NCI-H1436 treated with DMSO at 0.1 percent for 48 hours (cell line): ENCODE data around the gene COL4A2.

Source experiments
- DNase-seq: peaks from one replicate; lab custom pipeline; 2025; lab: John Stamatoyannopoulos, UW

The COL4A2 gene

DNA sequence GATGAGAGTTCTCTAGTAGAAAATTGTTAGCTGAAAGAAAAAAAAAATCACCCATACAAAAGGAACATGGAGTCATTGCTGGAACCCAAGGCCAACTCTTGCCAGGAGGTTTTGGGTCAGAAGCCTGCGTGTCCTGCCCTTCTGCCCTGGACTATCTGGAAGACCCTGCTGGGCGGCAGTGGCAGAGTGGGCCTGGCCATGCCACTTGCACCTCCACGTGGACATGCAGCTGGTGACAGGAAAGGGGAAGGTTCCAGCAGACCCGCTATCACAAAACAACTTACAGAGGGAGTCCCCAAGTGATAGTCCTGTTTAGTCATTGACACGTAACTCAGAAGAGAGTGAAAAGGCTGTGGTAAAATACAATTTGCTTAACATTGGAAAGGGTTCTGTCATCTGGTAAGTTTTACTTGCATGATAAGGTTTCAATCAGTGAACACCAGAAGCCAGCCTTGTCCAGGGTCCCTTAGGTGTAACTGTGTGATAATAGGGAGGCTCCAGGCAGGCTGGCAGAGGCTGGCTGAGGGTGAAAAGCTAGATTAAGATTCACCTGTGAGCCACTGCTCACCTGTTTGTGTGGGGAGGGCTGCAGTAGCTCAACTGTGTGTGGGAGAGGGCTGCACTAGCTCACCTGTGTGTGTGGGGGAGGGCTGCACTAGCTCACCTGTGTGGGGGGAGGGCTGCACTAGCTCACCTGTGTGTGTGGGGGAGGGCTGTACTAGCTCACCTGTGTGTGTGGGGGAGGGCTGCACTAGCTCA lies 47.8 kb downstream of the COL4A2 start:
- DNase-seq = no peak

DNA sequence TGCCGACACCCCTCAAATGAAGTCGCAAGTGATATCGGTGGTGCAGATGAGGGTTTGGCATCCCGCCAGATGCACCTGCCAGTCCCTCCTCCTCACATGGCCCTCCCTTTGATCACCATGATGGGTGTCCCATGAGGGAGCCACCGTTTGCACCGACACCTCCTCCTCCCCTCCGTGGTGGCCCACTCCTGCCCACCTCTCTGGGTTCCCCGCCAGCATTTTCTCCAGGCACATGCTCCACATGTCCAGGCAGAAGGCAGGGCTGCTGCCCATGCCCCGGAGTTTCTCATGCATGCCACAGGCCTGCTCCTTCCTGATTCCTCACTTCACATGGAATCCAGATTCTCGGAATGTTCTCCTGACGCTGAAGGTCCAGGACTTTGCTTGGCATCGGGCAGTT lies 49.3 kb downstream of the COL4A2 start:
- no peak for DNase-seq

DNA sequence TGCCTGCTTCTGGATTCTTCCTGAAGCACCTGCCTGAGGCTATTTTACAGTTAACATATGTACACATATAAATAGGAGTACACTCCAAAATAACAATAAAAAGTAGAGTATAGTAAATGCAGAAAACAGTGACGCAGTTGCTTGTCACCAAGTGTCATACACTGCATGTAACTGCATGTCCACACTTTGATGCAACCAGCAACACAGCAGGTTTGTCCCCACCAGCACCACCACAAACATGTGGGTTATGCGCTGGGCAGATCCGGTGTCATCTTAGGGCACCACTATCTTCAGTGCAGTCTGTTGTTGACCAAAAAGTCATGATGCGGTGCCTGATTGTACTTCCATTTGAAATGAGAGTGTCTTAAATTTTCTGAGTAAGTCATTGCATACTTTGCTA lies 51.3 kb downstream of the COL4A2 start:
- no peak for DNase-seq

DNA sequence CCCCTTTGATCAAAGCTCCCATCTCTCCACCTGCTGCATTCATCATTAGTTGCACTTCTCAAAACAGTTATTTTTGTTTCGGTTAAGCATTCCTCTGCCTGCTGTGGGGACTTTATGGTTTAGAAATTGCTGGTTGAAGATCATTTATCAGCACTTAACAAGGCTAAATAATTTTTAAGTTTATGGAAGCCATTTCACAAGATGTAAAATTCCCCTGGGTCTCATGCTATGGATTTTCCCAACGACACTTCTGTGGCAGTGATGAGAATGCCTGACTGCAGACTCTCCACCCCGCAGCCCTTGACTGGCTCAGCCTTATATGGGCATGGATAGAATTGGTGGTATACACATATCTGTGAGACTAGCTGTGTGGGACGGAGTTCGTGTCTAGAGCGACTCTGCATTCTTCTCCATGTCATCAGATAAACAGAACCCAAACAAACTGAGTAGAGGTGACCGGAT lies 52.8 kb downstream of the COL4A2 start:
- no peak for DNase-seq

DNA sequence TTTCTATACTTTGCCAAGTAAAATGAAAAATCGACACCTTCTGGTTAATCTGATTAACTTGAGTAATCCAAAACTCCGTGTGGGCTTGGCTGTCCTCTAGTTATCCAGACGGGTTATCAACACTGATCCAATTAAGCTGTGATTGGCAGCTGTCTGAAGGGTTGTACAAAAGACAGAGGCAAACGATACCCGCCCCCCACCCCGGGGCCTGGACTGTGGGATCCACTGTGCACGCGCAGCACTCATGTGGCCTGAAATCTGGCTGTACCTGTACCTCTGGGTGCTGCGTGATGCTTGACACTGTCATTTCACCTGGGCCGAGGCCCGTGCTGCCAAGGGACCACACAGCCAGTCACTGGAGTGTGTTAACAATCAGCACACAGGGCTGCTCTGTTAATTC lies 53.5 kb downstream of the COL4A2 start:
- no peak for DNase-seq

DNA sequence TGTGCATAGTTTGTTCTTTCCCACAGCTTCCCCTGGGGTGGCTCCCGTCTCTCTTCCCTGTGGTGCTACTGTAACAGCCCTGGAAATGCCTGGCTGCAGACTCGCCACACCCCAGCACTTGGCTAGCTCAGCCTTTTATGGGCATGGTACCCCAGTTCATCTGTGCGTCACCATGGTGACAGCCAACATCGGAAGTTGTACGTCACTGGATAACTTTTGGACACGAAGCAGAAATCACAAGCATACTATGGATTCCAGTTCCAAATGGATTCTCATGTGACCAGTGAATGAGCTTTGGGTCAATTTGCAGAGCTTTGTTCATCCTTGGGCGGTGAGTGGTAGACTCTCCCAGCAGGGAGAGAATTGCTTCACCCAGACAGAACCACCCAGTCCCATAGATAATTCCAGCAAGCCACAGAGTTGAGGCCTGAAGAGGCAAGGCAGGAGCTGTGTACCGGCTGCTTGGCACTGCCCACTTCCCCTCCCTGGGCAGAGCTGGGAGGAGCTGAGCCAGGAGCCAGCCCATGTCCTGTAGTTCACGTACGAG lies 54.4 kb downstream of the COL4A2 start:
- no peak for DNase-seq

DNA sequence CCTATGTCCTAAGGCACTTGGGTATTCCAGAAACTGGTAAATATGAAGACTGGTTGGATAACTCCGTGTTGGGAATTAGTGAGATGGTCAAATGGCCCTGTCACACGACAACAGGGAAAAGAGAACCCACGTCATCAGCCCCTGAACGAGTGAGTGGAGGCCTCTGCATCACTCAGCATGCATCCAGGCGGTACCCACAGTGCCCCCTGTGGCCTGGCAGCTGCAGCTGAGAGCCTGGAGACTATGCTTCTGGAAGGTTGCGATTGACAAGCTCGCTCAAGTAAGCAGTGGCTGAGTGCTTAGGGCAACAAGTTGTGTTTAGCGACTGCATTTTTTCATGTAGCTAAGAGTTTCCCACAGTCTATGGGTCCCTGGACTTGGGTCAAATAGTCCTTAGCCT lies 55.9 kb downstream of the COL4A2 start:
- DNase-seq = no peak

DNA sequence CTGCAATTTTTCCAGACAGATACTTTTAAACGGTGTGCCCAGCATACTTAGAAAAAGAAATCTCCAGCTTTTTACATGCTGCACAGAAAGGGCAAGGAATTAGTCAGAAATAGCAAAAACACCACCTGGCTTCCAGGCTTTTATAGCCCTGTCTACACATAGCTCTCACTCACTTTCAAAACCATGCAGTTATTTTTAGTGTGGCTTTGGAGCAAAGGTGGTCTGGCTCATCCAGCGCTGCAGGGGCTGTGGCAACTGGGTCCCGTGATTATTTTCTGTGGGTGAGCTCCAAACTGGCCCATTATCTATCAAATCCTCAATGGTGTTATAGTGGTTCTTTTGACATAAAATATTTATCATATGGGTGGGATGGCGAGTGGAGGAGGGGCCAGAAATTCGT lies 57.0 kb downstream of the COL4A2 start:
- no peak for DNase-seq

DNA sequence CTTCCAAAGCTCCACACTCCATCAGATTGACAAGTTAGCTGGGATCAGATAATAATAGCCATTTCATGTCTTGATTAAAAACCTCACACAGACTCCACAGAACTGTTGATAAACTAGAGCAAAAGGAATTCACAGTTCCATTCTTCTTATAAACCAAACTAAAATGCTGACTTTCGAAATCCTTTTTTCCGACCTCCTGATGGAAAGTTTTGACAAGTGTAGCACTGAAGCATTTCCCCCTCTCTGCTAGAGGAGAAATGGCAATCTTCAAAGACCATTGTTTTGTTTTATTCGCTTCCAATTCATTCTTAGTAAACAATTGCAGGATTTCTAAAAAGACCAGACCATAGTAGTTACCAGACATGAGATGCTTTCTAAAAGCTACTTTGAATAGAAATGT lies 58.8 kb downstream of the COL4A2 start:
- no peak for DNase-seq

DNA sequence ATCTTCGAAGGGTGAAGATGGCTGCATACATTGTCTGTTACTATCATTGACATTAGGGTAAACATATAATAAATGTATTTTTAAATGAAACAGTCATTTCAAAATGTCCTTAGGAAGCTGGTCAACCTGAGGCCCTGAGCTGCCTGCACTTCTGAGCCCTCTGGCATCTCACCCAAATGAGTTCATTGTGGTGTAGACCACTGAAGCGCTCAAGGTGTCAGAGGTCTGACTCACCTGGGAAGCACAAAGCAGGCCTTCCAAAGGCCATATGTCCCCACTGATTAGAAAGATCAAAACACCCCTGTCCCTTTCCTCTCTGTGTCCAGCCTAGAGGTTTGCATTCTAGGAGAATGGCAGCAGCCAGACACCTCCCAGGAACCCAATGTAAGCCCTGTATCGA lies 59.6 kb downstream of the COL4A2 start:
- no peak for DNase-seq

DNA sequence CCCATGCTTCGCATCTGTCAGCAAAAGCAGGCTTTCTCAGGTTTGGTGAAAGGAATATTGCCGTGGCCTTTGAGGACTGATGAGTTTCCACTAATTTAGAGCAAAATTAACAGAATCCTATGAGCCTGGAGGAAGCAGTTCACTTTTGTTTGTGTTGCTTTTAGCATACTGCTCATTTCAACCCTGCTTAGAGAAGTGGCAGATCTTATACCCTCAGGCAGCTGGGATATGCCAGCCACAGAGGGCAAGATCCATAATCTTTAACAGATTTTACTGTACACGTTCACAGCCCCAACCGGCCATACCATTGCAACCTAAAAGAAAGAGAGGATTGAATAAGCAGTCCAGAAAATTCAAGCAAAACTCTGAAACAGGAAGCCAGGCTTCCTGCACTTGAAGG lies 60.5 kb downstream of the COL4A2 start:
- no peak for DNase-seq

DNA sequence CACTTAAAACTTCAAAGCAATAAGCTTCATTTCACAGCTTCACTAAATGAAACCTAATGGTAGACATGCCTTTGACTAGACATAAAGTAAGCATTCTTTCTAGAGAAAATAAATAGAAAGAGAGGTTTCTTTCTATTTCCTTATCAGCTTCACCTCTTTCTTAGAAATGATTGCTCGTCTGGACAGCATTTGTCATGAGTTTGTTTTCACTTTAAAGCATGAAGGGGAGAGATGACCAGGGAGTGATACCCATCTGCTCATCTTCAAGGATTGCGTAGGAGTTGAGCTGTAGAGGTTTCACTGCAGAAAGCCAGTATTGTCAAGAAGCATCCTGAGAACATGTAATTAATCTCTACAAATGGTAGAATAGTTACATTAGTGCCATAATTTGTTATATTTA lies 61.3 kb downstream of the COL4A2 start:
- DNase-seq = no peak

DNA sequence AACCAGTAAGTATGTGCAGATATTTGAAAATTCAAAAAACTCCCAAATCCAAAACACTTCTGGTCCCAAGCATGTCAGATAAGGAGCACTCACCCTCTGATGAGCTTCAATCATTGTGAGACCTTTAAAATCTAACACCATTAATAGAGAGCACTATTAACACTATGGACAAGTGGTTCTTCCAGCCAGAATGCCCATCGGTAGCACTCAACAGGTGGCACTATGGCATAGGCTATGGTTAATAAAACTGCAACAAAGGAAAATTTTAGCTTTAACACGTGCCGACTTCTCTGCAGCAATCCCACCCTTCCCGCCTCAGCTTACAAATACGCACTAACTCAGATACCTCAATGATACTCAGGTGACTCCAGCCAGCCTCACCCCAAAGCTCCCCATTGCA lies 62.3 kb downstream of the COL4A2 start:
- DNase-seq = no peak

DNA sequence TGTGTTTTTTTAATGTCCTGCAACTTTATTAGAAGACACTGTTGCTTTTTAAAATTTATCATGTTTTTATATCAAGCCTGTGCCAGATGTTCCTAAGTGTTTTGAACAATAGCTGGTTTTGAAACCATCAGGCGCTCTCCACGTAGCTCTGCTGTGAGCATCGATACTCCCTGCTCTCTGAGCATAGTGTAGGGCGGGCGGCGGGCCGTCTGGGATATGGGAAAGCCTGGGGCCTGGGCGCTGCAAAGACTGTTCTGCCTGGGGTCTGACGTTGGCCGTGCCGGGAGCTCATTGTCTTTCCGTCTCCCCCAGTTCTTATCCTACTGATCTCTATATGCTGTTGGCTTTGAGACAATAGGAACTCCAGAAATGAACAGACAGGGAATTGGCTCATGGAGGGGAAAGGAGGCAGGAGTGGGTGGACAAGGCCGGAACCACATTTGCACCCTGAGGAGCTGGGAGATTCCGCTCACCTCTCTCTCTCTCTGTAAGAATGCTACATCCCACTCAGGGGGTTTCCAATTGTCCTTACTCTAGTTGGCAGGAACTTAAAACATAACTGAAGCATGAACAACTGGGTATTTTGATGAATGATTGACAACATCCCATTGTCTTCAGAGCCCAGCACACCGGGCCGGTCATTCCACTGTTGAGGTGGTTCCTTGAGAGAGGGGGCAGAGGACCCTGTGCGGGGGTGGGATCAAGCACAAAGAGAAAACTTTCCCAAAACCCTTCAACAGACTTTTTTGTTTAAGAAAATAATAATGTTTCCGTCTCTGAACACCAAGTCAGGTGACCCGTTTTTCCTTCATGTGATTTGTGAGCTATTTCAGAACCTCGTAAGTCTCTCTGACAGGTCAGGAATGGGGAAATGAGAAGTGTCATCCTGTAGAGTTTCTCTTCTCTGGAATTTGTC lies 64.7 kb downstream of the COL4A2 start:
- no peak for DNase-seq

DNA sequence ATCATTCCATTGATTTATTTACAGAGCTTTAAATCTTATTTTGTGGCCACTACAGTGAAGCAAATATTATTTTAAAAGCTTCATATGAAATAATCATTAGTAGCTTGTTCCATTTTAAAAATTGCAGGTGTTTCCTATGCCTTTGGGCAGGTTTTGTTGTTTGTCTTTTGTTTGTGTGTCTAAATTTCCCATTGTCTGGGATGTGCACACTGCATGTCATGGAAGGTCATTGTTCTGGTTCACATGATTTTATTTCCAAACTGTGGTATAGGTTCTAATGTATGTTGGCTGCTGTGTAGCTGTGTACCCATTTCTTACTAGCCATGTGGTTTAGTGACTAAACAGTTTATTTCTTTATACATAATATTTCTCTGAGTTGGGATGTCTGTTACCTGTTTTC lies 65.6 kb downstream of the COL4A2 start:
- DNase-seq = no peak

DNA sequence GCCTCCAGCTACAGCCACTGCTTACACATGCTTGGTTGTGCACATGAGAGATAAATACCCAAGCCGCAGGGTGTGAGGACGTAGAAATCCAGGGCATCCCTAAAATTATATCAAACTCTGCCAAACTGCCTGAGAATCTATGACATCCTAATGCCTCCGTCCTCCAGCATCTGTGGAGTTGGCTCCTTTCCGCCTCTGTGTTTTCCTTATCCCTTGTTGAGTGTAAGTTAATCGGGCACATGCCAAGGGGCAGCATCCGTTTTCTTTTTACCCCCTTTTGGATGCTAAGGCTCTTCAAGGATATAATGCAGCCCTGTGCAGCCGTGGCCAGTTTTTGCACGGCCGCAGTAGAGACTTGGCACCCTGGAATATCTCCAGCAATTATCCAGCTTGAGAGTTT lies 66.5 kb downstream of the COL4A2 start:
- DNase-seq = no peak

DNA sequence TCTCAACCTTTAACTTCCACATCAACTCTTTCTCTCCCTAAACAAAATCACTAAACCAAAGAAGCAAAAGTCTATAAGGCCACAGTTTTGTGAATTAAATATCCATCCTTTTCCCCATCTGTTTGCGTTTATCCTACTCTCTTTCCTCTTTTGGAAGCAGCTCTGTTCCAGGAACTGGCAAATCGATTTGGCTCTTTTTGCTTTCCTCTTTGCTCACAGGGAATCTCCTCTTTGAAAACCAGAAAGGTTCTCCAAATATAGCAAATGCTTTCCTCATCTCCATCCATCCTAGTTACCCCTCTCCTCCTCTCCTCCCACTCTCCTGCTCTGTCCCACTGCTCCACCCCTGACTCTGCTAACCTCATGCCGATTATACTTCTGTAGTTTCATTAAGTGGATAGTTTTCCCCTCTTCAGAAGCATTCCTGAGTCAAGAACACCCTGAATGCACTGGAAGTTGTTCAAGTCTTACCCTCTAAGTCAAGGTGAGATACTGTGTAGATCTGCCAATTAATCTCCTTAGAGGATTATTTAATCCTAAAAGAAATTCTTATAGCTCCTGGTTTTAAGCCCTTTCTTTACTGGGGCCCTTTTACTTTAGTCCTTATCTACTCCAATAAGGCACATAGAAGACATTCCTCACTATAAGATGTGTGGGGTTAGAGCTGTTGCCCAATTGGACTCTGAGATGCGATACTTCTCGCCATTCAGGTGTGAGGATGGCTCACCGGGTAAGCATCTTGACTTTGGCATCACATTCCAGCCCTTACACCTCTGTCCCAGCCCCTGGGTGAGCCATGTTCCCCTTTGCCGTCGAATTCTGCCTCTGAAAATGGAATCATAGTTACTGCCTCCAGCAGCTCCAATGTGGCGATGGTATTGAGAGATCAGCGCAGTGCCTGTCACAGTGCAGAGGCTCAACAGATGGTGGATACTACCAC lies 67.6 kb downstream of the COL4A2 start:
- DNase-seq = no peak

DNA sequence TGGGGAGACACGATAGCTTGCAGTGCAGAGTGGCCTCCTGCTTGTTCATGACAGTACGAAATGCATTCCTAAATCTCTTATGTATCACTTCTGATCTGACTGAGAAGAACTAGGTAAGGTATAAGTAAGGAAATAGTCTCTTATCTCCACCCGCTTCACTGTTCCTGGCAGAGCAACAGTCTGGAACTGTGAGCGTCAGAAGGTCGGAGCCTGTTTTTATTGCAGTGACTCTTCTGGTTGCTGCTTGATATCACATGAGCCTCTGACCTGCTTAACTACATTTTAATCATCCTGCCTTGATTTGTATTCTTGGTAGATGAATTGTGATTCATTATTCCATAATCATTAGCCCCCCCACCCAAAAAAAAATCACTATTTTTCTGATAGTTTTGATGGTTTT lies 69.0 kb downstream of the COL4A2 start:
- no peak for DNase-seq

DNA sequence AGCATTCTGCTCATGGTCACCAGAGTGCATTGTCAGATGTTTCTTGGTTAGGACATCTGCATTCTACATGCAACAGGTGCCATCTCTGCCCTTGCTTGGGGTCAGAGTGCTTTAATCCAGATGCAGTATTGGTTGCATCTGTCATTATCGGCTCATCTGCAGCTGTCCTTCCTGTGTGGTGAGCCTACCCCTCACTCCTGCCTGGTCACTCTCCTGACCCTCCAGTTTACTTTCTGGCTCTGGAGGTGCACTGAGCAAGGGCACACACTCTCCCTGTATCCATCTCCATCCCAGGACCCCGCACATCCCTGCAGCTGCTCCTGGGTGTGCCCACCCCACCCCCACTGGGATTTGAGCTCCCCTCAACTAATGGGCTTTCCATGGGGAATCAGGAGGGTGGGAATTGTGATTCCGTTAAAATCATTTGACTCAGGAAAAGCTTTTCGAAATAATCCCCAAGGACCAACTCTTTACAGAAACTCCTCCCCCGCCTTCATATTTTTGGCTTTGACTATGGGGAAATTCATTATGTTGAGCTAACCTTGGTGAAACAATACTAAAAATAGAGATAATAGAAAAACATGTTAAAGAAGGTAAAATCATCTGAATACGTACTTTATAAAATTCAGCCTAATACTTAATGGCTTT lies 70.2 kb downstream of the COL4A2 start:
- no peak for DNase-seq

DNA sequence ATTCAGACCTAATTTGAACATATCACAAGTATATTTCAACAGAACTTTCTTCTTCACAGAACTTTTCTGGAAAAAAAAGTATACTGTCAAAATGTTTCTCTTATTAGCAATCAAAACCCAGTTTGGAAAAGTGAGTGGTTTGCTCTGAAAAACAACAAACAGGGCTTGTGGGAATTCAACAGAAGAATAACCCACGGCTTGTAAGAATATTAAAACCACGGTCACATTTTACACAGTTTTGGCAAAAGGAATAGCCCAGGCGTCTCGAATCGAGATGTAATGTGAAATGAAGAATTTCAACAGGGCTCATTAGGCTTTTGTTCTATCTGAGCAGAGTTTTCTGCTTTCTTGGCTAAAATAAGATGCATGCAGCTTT lies 70.7 kb downstream of the COL4A2 start:
- no peak for DNase-seq

DNA sequence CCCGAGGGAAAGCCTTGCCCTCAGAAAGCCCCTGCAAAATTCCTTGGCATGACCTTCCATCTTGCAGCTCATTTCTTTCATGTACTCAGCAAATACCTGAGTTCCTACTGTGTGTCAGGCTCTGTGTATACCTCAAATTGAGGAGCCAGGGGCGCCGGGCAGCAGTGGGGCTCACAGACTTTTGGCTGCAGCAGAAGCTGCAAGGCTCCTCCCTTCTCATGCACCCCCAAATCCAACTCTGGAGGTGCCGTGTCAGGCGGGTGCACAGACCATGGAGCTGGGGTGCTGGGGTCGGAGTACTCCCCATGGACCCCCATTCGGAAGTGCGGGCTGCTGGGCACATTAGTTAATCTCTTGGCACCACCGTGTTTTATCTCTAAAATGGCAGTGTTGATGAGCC lies 72.3 kb downstream of the COL4A2 start:
- no peak for DNase-seq
